ENCODE measurements around the gene MBOAT2. TPM values are rescaled to one million over a fixed set of nuclear protein-coding genes. Genes with fewer than 3 reads are reported as not detected.
"Not testable (repeated sequence)": the region's sequence is repeated elsewhere in the genome, so short reads cannot be mapped to it uniquely, and the experiment has no call there.

The MBOAT2 gene
- total RNA-seq, 1 experiment from 2014 or later, result 65.1 TPM

DNA sequence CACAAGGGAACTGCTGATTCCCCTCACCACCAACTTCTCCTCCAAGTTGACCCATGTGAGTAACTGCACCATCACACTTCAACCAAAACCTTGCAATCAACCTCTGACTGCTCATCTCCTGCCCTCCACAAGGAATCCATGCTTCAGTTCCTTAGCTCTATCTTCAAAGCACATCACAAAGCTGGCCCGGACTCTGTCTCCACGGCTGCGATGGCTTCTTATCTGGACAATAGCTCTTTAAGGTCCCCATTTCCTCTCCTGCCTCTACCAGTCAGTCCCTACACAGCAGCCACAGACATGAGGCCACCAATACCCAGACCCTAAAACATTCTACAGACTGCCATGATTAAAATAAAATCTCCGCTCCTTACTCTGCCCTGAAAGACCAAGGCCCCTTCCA is 25.7 kb downstream of the MBOAT2 start:
- BruUV-seq (replicated peaks), result no TSS peak
- H3K27ac ChIP-seq (ENCODE audit: low read depth, low read length, poor library complexity, severe bottlenecking), result no peak overlapping the region
- CTCF ChIA-PET, result no interaction called here
- POLR2A ChIA-PET (ENCODE audit: low non-redundant PET), result no interaction called here
- no peak for DNase-seq (ENCODE audit: low spot score)
- no peaks in the 10 kb centered on the region for H3K9me3 ChIP-seq (ENCODE audit: low read depth, low read length, poor library complexity, severe bottlenecking)
- no peak for TF ChIP-seq EZH2 (IDR thresholded peaks at IDR 0.05; ENCODE audit: borderline replicate concordance, low read depth, low read length, poor library complexity, severe bottlenecking)
- TF ChIP-seq, protein P1, sequence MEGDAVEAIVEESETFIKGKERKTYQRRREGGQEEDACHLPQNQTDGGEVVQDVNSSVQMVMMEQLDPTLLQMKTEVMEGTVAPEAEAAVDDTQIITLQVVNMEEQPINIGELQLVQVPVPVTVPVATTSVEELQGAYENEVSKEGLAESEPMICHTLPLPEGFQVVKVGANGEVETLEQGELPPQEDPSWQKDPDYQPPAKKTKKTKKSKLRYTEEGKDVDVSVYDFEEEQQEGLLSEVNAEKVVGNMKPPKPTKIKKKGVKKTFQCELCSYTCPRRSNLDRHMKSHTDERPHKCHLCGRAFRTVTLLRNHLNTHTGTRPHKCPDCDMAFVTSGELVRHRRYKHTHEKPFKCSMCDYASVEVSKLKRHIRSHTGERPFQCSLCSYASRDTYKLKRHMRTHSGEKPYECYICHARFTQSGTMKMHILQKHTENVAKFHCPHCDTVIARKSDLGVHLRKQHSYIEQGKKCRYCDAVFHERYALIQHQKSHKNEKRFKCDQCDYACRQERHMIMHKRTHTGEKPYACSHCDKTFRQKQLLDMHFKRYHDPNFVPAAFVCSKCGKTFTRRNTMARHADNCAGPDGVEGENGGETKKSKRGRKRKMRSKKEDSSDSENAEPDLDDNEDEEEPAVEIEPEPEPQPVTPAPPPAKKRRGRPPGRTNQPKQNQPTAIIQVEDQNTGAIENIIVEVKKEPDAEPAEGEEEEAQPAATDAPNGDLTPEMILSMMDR (conservative IDR thresholded peaks at IDR 0.05; ENCODE audit: low read depth, low read length), result no peak
- intact Hi-C loops (cut with micrococcal nuclease; ENCODE audit: unreplicated experiment), result no loop called here
- H3K4me1 ChIP-seq (ENCODE audit: insufficient read depth, low read length, poor library complexity, severe bottlenecking), result no peaks in the 10 kb centered on the region
- H3K27me3 ChIP-seq (replicated peaks; ENCODE audit: insufficient read depth, low read depth, low read length, poor library complexity), result no peaks in the 10 kb centered on the region
- H3K36me3 ChIP-seq (ENCODE audit: insufficient read depth, low read length, poor library complexity, severe bottlenecking), result no peaks in the 10 kb centered on the region
- H3K4me3 ChIP-seq (ENCODE audit: low read depth, low read length, poor library complexity, severe bottlenecking), result no peak overlapping the region

DNA sequence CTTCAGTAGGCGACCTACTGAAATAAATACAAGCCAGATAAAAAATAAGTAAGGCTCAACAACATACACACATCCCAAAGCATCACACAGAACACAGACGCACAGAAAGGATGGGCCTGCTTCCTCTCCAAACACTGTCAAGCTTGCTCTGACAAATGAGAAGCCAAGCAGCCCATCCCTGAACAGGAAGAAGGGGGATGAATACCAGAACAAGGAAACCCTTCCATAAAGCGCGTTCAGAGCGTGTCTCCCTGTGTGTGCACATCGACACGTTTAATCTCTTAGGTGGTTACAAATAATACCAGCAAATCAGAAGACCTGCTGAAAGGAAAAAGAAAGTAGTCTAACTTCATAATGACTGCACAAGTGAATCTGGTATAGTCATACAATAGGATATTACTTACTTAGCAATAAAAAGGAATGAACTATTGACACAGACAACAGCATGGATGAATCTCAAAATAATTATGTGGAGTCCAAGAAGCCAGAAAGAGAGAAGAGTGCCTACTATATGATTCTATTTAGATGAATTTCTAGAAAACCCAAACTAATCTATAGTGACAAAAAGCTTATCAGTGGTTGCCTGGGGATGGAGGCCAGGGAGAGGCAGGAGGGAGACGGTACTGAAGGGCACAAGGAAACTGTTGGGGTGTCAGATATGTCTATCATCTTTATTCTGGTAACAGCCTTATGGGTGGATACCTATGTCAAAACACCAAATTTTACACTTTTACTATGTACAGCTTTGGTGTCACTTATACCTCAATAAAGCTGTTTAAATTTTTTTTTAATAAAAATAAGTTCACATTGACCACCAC is 26.8 kb downstream of the MBOAT2 start:
- no peaks in the 10 kb centered on the region for H3K27me3 ChIP-seq (replicated peaks; ENCODE audit: insufficient read depth, low read depth, low read length, poor library complexity)
- no peak for DNase-seq (ENCODE audit: low spot score)
- CTCF ChIA-PET, result no interaction called here
- no TSS peak for BruUV-seq (replicated peaks)
- H3K27ac ChIP-seq (ENCODE audit: low read depth, low read length, poor library complexity, severe bottlenecking), result no peak overlapping the region
- no peaks in the 10 kb centered on the region for H3K9me3 ChIP-seq (ENCODE audit: low read depth, low read length, poor library complexity, severe bottlenecking)
- H3K4me3 ChIP-seq (ENCODE audit: low read depth, low read length, poor library complexity, severe bottlenecking), result no peak overlapping the region
- TF ChIP-seq EZH2 (IDR thresholded peaks at IDR 0.05; ENCODE audit: borderline replicate concordance, low read depth, low read length, poor library complexity, severe bottlenecking), result no peak
- TF ChIP-seq, protein P1 (conservative IDR thresholded peaks at IDR 0.05; ENCODE audit: low read depth, low read length), result no peak
- no peaks in the 10 kb centered on the region for H3K4me1 ChIP-seq (ENCODE audit: insufficient read depth, low read length, poor library complexity, severe bottlenecking)
- intact Hi-C loops (cut with micrococcal nuclease; ENCODE audit: unreplicated experiment), result no loop called here
- no peaks in the 10 kb centered on the region for H3K36me3 ChIP-seq (ENCODE audit: insufficient read depth, low read length, poor library complexity, severe bottlenecking)
- POLR2A ChIA-PET (ENCODE audit: low non-redundant PET), result no interaction called here

DNA sequence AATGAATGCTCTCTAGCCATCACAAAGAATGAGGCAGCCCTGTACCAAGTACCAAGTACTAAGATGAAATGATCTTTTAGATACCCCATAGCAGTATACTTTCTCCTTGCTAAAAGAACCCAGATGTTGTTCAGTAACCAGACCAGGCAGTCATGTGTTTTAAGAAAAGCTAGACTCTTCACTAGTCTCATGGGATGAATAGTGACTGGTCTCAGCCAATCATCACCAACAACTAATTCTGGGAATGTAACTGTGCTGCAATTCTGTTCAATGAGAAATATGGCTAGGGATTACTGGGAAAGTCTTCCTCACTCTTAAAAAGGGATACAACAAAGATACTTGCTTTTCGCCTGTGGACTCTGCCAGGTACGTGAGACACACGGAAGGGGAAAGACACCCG is 29.5 kb downstream of the MBOAT2 start:
- H3K27me3 ChIP-seq (replicated peaks; ENCODE audit: insufficient read depth, low read depth, low read length, poor library complexity), result no peaks in the 10 kb centered on the region
- POLR2A ChIA-PET (ENCODE audit: low non-redundant PET), result no interaction called here

DNA sequence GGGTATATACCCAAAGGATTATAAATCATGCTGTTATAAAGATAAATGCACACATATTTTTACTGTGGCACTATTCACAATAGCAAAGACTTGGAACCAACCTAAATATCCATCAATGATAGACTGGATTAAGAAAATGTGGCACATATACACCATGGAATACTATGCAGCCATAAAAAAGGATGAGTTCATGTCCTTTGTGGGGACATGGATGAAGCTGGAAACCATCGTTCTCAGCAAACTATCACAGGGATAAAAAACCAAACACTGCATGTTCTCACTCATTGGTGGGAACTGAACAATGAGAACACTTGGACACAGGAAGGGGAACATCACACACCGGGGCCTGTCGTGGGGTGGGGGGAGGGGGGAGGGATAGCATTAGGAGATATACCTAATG is 30.5 kb downstream of the MBOAT2 start:
- BruUV-seq (replicated peaks); POLR2A ChIA-PET (ENCODE audit: low non-redundant PET); H3K36me3 ChIP-seq (ENCODE audit: insufficient read depth, low read length, poor library complexity, severe bottlenecking); H3K4me1 ChIP-seq (ENCODE audit: insufficient read depth, low read length, poor library complexity, severe bottlenecking); H3K27me3 ChIP-seq (replicated peaks; ENCODE audit: insufficient read depth, low read depth, low read length, poor library complexity); CTCF ChIA-PET; DNase-seq (ENCODE audit: low spot score); H3K9me3 ChIP-seq (ENCODE audit: low read depth, low read length, poor library complexity, severe bottlenecking); intact Hi-C loops (cut with micrococcal nuclease; ENCODE audit: unreplicated experiment); H3K4me3 ChIP-seq (ENCODE audit: low read depth, low read length, poor library complexity, severe bottlenecking); H3K27ac ChIP-seq (ENCODE audit: low read depth, low read length, poor library complexity, severe bottlenecking): not testable (repeated sequence)

More for the DNA sequence above, 29.5 kb downstream of the MBOAT2 start:
- Histone ChIP-seq H3K36me3 (ENCODE audit: insufficient read depth, low read length, poor library complexity, severe bottlenecking) (no peaks in the 10 kb centered on the region), H3K27ac (ENCODE audit: low read depth, low read length, poor library complexity, severe bottlenecking) (no peak overlapping the region), H3K4me1 (ENCODE audit: insufficient read depth, low read length, poor library complexity, severe bottlenecking) (no peaks in the 10 kb centered on the region), H3K4me3 (ENCODE audit: low read depth, low read length, poor library complexity, severe bottlenecking) (no peak overlapping the region), H3K9me3 (ENCODE audit: low read depth, low read length, poor library complexity, severe bottlenecking) (no peaks in the 10 kb centered on the region)
- DNase-seq (ENCODE audit: low spot score), result no peak
- no TSS peak for BruUV-seq (replicated peaks)
- TF ChIP-seq, protein P1 (conservative IDR thresholded peaks at IDR 0.05; ENCODE audit: low read depth, low read length), result no peak
- TF ChIP-seq EZH2 (IDR thresholded peaks at IDR 0.05; ENCODE audit: borderline replicate concordance, low read depth, low read length, poor library complexity, severe bottlenecking), result no peak
- intact Hi-C loops (cut with micrococcal nuclease; ENCODE audit: unreplicated experiment), result no loop called here
- CTCF ChIA-PET, result no interaction called here

DNA sequence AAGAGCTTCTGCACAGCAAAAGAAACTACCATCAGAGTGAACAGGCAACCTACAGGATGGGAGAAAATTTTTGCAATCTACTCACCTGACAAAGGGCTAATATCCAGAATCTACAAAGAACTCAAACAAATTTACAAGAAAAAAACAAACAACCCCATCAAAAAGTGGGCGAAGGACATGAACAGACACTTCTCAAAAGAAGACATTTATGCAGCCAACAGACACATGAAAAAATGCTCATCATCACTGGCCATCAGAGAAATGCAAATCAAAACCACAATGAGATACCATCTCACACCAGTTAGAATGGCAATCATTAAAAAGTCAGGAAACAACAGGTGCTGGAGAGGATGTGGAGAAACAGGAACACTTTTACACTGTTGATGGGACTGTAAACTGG is 30.9 kb downstream of the MBOAT2 start:
- H3K4me3 ChIP-seq (ENCODE audit: low read depth, low read length, poor library complexity, severe bottlenecking); BruUV-seq (replicated peaks); H3K36me3 ChIP-seq (ENCODE audit: insufficient read depth, low read length, poor library complexity, severe bottlenecking); H3K9me3 ChIP-seq (ENCODE audit: low read depth, low read length, poor library complexity, severe bottlenecking); POLR2A ChIA-PET (ENCODE audit: low non-redundant PET); H3K27ac ChIP-seq (ENCODE audit: low read depth, low read length, poor library complexity, severe bottlenecking); intact Hi-C loops (cut with micrococcal nuclease; ENCODE audit: unreplicated experiment); CTCF ChIA-PET; H3K27me3 ChIP-seq (replicated peaks; ENCODE audit: insufficient read depth, low read depth, low read length, poor library complexity); H3K4me1 ChIP-seq (ENCODE audit: insufficient read depth, low read length, poor library complexity, severe bottlenecking); DNase-seq (ENCODE audit: low spot score): not testable (repeated sequence)
